ENCODE data around the gene ZNF362.

GRCh38 chr1:33327587-33328325, 71.5 kb downstream of the ZNF362 start:
- TF ChIP-seq POLR2AphosphoS5 (IDR thresholded peaks at IDR 0.05; ENCODE audit: low read depth, low read length) (no peak), PAX5 (IDR thresholded peaks at IDR 0.05; ENCODE audit: insufficient read depth, low read length, severe bottlenecking) (no peak), TAF1 (IDR thresholded peaks at IDR 0.05; ENCODE audit: low read depth, low read length) (no peak)
